A673 (cell line): ENCODE results near the gene PRKCSH. TPM values are rescaled to one million over a fixed set of nuclear protein-coding genes. Genes with fewer than 3 reads are reported as not detected.

Experiments
- BruUV-seq: library from RNA; stranded (reverse); fragments of 400-500 nt; replicated peaks from 2 replicates; lab custom pipeline; 2021; lab: Mats Ljungman, UMichigan
- CTCF ChIA-PET: fragments of 300-600 bp; sonication (Branson Sonifier 250); formaldehyde crosslinking; loops from one replicate; lab custom pipeline; 2022; ENCODE audit warnings: antibody characterized with exemption; lab: Charles Lee
- POLR2A ChIA-PET: fragments of 300-600 bp; sonication (Branson Sonifier 250); formaldehyde crosslinking; loops from one replicate; lab custom pipeline; 2022; ENCODE audit warnings: antibody characterized with exemption; ENCODE audit not compliant: low non-redundant PET; lab: Charles Lee
- DNase-seq: peaks from one replicate; pipeline ENCODE4 v3.0.0-alpha.2; 2015; ENCODE audit warnings: low spot score
- H3K27ac ChIP-seq: fragments of 200-600 bp; sonication (generic); 2 replicates; pipeline ENCODE4 v1.5.1; 2016; ENCODE audit warnings: mixed run types, low read depth, mild to moderate bottlenecking, mixed read lengths, antibody characterized with exemption, low read length; ENCODE audit not compliant: poor library complexity, severe bottlenecking
- H3K27me3 ChIP-seq: fragments of 200-600 bp; sonication (generic); replicated peaks from 2 replicates; pipeline ENCODE4 v1.6.1; 2017; ENCODE audit warnings: mixed run types, low read depth, mild to moderate bottlenecking, mixed read lengths, antibody characterized with exemption, low read length; ENCODE audit not compliant: insufficient read depth, poor library complexity
- H3K36me3 ChIP-seq: fragments of 200-600 bp; sonication (generic); 2 replicates; pipeline ENCODE4 v1.6.1; 2016; ENCODE audit warnings: mixed run types, mild to moderate bottlenecking, mixed read lengths, antibody characterized with exemption, low read length; ENCODE audit not compliant: insufficient read depth, poor library complexity, severe bottlenecking
- H3K4me1 ChIP-seq: fragments of 200-600 bp; sonication (generic); 2 replicates; pipeline ENCODE4 v1.6.1; 2017; ENCODE audit warnings: mixed run types, mild to moderate bottlenecking, mixed read lengths, antibody characterized with exemption, low read length; ENCODE audit not compliant: insufficient read depth, poor library complexity, severe bottlenecking
- H3K4me3 ChIP-seq: fragments of 200-600 bp; sonication (generic); 2 replicates; pipeline ENCODE4 v1.5.1; 2016; ENCODE audit warnings: low read depth, mixed run types, mild to moderate bottlenecking, mixed read lengths, low read length; ENCODE audit not compliant: poor library complexity, severe bottlenecking
- H3K9me3 ChIP-seq: fragments of 200-600 bp; sonication (generic); 2 replicates; pipeline ENCODE4 v1.6.1; 2016; ENCODE audit warnings: mixed run types, low read depth, mild to moderate bottlenecking, mixed read lengths, antibody characterized with exemption, low read length; ENCODE audit not compliant: poor library complexity, severe bottlenecking
- EZH2 ChIP-seq: fragments of 200-600 bp; sonication (generic); IDR thresholded peaks from 2 replicates; pipeline ENCODE4 v1.6.1; 2017; ENCODE audit warnings: borderline replicate concordance, low read depth, mild to moderate bottlenecking, mixed read lengths, antibody characterized with exemption, low read length; ENCODE audit not compliant: poor library complexity, severe bottlenecking
- intact Hi-C: fragments of 100-400 bp; cut with micrococcal nuclease; formaldehyde crosslinking; loops from one replicate; pipeline ENCODE4 v1.10.0; 2022; ENCODE audit not compliant: unreplicated experiment
- total RNA-seq: library from RNA; stranded (reverse); gene quantifications from 2 replicates; pipeline ENCODE4 v1.2.3, GENCODE V29; 2021
- TF ChIP-seq, protein P1 (sequence below): fragments of 300-800, 200-600 bp; sonication (generic); conservative IDR thresholded peaks from 2 replicates; pipeline ENCODE4 v1.5.1; 2017; ENCODE audit warnings: low read depth, mild to moderate bottlenecking, antibody characterized with exemption, low read length, moderate library complexity, mixed read lengths

PRKCSH gene
- total RNA-seq, 1 experiment from 2014 or later, result 468 TPM

DNA sequence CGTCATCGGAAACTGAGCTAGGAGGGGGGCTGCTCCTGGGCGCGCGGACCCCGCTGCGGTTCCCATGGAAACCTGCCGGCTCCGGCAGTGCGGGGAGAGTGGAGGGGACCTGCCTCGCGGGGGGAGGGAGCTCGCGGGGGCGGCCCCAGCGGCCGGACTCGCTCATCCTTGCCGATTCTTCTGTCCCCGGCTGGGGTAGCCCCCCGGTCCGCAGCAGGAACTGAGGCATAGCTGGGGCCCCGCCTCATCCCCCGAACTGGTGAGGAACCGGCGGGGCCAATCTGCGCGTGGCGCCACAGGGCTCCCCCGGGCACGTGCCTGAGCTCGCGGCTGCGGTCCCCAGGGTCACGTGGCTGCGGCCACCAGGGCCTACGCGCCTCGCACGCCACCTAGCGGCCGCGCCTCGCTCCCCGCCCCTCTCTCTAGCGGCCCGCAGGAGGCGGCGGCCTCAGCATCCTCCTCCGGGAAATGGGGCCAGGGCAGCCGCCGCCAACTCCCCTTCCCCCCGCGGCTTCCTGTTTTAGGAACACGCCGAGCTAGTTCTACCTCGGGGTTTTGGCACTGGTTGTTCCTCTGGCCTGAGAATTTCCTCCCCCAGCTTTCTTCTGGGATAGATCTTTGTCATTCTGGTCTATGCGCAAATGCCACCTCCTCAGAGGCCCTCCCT lies 47.1 kb downstream of the PRKCSH start:
- Histone ChIP-seq H3K9me3 (no peaks in the 10 kb centered on the region), H3K27me3 (peaks cover 21% of the 10 kb centered on the region), H3K36me3 (no peaks in the 10 kb centered on the region), H3K4me1 (peaks cover 21% of the 10 kb centered on the region), H3K4me3 (peak overlapping the region; percentile 44), H3K27ac (peak overlapping the region; percentile 55)
- ChIA-PET POLR2A (no interaction called here), CTCF (interaction anchor here (0.6 to 1.6 kb wide), 11 partner anchors 31 to 541 kb away, joined by 3 to 10 read pairs (median 4); no protein-coding TSS in a partner anchor)
- BruUV-seq, result no TSS peak
- TF ChIP-seq, protein P1, sequence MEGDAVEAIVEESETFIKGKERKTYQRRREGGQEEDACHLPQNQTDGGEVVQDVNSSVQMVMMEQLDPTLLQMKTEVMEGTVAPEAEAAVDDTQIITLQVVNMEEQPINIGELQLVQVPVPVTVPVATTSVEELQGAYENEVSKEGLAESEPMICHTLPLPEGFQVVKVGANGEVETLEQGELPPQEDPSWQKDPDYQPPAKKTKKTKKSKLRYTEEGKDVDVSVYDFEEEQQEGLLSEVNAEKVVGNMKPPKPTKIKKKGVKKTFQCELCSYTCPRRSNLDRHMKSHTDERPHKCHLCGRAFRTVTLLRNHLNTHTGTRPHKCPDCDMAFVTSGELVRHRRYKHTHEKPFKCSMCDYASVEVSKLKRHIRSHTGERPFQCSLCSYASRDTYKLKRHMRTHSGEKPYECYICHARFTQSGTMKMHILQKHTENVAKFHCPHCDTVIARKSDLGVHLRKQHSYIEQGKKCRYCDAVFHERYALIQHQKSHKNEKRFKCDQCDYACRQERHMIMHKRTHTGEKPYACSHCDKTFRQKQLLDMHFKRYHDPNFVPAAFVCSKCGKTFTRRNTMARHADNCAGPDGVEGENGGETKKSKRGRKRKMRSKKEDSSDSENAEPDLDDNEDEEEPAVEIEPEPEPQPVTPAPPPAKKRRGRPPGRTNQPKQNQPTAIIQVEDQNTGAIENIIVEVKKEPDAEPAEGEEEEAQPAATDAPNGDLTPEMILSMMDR, result peak; percentile 86
- TF ChIP-seq EZH2, result no peak
- intact Hi-C loops, result loop anchor here (1.0 to 2.0 kb wide), 3 partner anchors 104 to 344 kb away; no protein-coding TSS in a partner anchor
- peak; percentile 92 for DNase-seq

DNA sequence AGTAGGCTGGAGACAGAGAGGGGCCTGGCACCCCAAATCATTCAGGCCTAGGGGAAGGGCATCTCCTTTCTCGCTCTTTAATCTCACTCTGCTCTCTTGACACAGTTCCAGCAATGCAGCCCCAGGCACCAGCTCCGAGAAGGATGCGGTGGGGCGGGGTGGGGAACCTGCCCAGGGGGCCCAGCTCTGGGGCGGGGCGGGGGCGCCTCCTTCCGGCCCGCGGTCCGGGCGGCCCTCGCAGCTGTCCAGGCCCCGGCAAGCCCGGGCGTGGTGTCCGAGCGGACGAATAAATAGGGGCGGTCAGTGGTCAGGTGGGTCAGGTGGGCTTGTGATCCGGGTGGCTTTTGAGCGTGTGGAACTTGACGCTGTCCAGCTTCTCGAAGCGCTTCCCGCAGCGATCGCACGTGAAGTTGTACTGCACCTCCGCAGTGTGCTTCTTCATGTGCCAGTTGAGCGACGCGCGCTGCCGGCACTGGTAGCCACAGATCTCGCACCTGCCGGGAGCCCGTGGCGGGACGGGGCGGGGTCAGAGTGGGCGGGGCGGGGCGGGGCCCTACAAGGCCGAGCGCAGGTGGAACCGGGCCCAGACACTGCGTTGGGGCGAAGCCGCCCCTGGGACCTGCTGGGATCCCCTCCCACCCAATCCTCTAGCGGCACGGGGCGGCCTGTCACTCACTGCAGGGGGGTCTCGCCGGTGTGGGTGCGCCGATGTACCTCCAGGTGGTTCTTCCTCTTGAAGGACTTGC lies 48.1 kb downstream of the PRKCSH start:
- no peak for DNase-seq
- intact Hi-C loops, result loop anchor here (2.0 kb wide), 2 partner anchors 189 to 345 kb away; no protein-coding TSS in a partner anchor
- no peak for TF ChIP-seq EZH2
- TF ChIP-seq, protein P1, result no peak
- peaks cover 21% of the 10 kb centered on the region for H3K4me1 ChIP-seq
- no peaks in the 10 kb centered on the region for H3K36me3 ChIP-seq
- BruUV-seq, result no TSS peak
- no peaks in the 10 kb centered on the region for H3K9me3 ChIP-seq
- peaks cover 21% of the 10 kb centered on the region for H3K27me3 ChIP-seq
- H3K4me3 ChIP-seq, result no peak overlapping the region
- POLR2A ChIA-PET, result no interaction called here
- CTCF ChIA-PET, result interaction anchor here (0.6 to 1.6 kb wide), 4 partner anchors 32 to 390 kb away, joined by 3 to 8 read pairs (median 5); no protein-coding TSS in a partner anchor
- H3K27ac ChIP-seq, result no peak overlapping the region

DNA sequence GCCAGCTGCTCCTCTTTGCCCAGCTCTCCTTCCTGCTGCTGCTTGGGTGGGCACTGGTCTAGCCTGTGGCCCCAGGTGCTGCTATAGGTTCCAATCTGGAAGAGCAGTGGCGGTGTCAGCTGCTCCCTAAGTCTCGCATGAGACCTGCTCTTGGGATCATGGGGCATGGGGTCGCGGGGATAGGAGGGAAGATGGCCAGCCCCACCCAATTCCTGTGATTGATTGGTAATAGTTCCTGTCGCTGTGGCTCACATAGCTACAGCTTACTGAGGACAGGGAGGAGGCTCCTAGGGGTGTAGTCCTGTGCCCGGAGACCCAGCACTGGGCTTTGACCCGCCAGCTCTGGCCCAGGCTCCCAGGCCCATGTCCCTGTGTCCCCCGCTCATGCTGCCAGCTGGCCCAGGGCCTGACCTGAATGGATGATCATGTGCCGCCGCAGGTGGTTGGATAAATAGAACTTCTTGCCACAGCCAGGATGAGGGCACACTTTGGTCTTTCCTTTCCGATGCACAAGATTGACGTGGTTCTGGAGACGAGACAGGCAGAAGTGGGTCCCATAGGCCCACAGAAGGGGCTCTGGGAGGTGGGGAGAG lies 49.9 kb downstream of the PRKCSH start:
- ChIA-PET POLR2A (interaction anchor here (0.6 kb wide), 1 partner anchor 79 kb away, joined by 9 read pairs; no protein-coding TSS in a partner anchor), CTCF (interaction anchor here (0.9 kb wide), 1 partner anchor 104 kb away, joined by 3 read pairs; no protein-coding TSS in a partner anchor)
- TF ChIP-seq, protein P1, result no peak
- TF ChIP-seq EZH2, result no peak
- Histone ChIP-seq H3K36me3 (no peaks in the 10 kb centered on the region), H3K9me3 (no peaks in the 10 kb centered on the region), H3K4me1 (peaks cover 10% of the 10 kb centered on the region), H3K27me3 (peaks cover 13% of the 10 kb centered on the region), H3K27ac (no peak overlapping the region), H3K4me3 (no peak overlapping the region)
- no peak for DNase-seq
- BruUV-seq, result no TSS peak
- intact Hi-C loops, result no loop called here
